ENCODE results near the gene SERPINA9.

SERPINA9 gene

GRCh38 chr14:94449930-94450329, 26.1 kb downstream of the SERPINA9 start:
- TF ChIP-seq YY1 (IDR thresholded peaks at IDR 0.05; ENCODE audit: low read depth) (no peak), TEAD4 (IDR thresholded peaks at IDR 0.05) (no peak), TCF12 (IDR thresholded peaks at IDR 0.05; ENCODE audit: low read depth) (no peak), EP300 (IDR thresholded peaks at IDR 0.05; ENCODE audit: borderline replicate concordance) (no peak), FOXM1 (IDR thresholded peaks at IDR 0.05; ENCODE audit: borderline replicate concordance, low read depth) (no peak), CEBPB (IDR thresholded peaks at IDR 0.05) (no peak), NFIC (IDR thresholded peaks at IDR 0.05) (no peak), ZBTB7A (IDR thresholded peaks at IDR 0.05; ENCODE audit: low read depth) (no peak), RAD21 (IDR thresholded peaks at IDR 0.05; ENCODE audit: low read depth) (no peak), CREB1 (IDR thresholded peaks at IDR 0.05; ENCODE audit: low read depth) (no peak), REST (IDR thresholded peaks at IDR 0.05; ENCODE audit: low read depth) (no peak), EGR1 (IDR thresholded peaks at IDR 0.05) (no peak), TAF1 (IDR thresholded peaks at IDR 0.05; ENCODE audit: low read depth) (no peak)
- TF ChIP-seq, protein P1, sequence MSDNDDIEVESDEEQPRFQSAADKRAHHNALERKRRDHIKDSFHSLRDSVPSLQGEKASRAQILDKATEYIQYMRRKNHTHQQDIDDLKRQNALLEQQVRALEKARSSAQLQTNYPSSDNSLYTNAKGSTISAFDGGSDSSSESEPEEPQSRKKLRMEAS (IDR thresholded peaks at IDR 0.05): no peak
- TF ChIP-seq, protein P2, sequence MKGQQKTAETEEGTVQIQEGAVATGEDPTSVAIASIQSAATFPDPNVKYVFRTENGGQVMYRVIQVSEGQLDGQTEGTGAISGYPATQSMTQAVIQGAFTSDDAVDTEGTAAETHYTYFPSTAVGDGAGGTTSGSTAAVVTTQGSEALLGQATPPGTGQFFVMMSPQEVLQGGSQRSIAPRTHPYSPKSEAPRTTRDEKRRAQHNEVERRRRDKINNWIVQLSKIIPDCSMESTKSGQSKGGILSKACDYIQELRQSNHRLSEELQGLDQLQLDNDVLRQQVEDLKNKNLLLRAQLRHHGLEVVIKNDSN (IDR thresholded peaks at IDR 0.05): no peak

DNA sequence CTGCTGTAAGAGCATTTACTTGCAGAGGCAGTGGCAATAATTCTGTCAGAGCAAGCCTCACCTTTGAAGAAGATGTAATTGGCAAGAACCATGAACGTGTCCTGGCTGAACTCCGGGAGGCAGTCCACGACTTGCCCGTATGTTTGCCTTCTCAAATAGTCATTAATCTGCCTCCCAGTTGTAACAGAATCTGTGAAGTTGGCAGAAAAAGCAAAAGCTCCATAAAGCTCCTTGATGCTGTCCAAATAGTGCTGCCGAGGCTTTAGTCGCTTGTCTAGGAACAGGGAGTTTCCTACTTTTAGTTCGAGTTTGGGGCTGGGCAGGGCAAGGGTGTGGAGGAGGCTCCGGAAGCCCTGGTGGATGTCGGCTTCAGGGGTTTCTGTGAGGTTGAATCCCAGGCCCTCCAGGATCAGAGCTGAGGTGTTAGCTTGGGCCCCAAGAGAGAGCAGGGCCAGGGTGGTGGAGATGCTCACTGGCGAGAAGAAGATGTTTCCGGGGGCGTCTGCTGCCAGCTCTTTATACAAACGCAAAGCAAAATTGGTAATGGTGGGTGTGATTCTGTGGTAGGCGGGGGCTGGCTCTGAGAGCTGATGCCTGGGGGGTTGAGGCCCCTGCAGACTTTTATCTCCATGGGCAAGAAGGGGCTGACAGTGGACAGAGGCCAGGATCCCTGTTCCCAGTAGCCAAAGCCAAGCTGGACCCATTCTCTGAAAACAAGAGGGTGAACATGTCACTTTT, 27.8 kb downstream of the SERPINA9 start:
- no peak for TF ChIP-seq TCF12 (IDR thresholded peaks at IDR 0.05; ENCODE audit: low read depth)
- no peak for TF ChIP-seq RAD21 (IDR thresholded peaks at IDR 0.05; ENCODE audit: low read depth)
- TF ChIP-seq EP300 (IDR thresholded peaks at IDR 0.05; ENCODE audit: borderline replicate concordance): no peak
- no peak for TF ChIP-seq YY1 (IDR thresholded peaks at IDR 0.05; ENCODE audit: low read depth)
- TF ChIP-seq CREB1 (IDR thresholded peaks at IDR 0.05; ENCODE audit: low read depth): no peak
- TF ChIP-seq FOXM1 (IDR thresholded peaks at IDR 0.05; ENCODE audit: borderline replicate concordance, low read depth): no peak
- TF ChIP-seq NFIC (IDR thresholded peaks at IDR 0.05): no peak
- no peak for TF ChIP-seq CEBPB (IDR thresholded peaks at IDR 0.05)
- TF ChIP-seq TEAD4 (IDR thresholded peaks at IDR 0.05): no peak
- no peak for TF ChIP-seq ZBTB7A (IDR thresholded peaks at IDR 0.05; ENCODE audit: low read depth)
- TF ChIP-seq EGR1 (IDR thresholded peaks at IDR 0.05): no peak
- TF ChIP-seq REST (IDR thresholded peaks at IDR 0.05; ENCODE audit: low read depth): no peak
- TF ChIP-seq TAF1 (IDR thresholded peaks at IDR 0.05; ENCODE audit: low read depth): no peak
- TF ChIP-seq, protein P2 (IDR thresholded peaks at IDR 0.05): no peak
- TF ChIP-seq, protein P1 (IDR thresholded peaks at IDR 0.05): no peak

GRCh38 chr14:94447206-94447605, 28.8 kb downstream of the SERPINA9 start:
- TF ChIP-seq YY1 (IDR thresholded peaks at IDR 0.05; ENCODE audit: low read depth) (no peak), TAF1 (IDR thresholded peaks at IDR 0.05; ENCODE audit: low read depth) (no peak), REST (IDR thresholded peaks at IDR 0.05; ENCODE audit: low read depth) (no peak), TEAD4 (IDR thresholded peaks at IDR 0.05) (no peak), EGR1 (IDR thresholded peaks at IDR 0.05) (no peak), RAD21 (IDR thresholded peaks at IDR 0.05; ENCODE audit: low read depth) (no peak), CEBPB (IDR thresholded peaks at IDR 0.05) (no peak), NFIC (IDR thresholded peaks at IDR 0.05) (no peak), EP300 (IDR thresholded peaks at IDR 0.05; ENCODE audit: borderline replicate concordance) (no peak), TCF12 (IDR thresholded peaks at IDR 0.05; ENCODE audit: low read depth) (no peak)
- TF ChIP-seq, protein P1 (IDR thresholded peaks at IDR 0.05): no peak

DNA sequence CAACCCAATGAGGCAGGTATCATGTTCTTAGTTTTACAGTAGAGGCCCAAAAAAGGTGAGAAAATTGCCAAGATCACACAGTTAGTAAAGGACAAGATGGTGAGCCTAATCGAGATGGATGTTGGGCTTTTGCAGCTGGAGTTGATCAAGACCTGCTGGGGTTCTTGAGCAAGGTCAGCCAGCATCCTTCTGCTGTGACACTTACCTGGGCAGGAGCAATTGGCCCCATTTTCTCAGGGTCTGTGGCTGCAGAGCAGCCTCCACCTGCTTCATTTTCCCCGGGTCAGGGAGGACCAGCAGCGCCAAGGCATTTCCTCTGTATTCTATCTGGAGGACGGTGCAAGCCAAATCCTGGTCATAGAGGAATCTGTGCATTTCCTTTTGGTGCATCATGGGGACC, 29.9 kb downstream of the SERPINA9 start:
- TF ChIP-seq ZBTB7A (IDR thresholded peaks at IDR 0.05; ENCODE audit: low read depth) (no peak), RAD21 (IDR thresholded peaks at IDR 0.05; ENCODE audit: low read depth) (no peak), TCF12 (IDR thresholded peaks at IDR 0.05; ENCODE audit: low read depth) (no peak), REST (IDR thresholded peaks at IDR 0.05; ENCODE audit: low read depth) (no peak), CREB1 (IDR thresholded peaks at IDR 0.05; ENCODE audit: low read depth) (no peak), CEBPB (IDR thresholded peaks at IDR 0.05) (no peak)
- TF ChIP-seq, protein P1 (IDR thresholded peaks at IDR 0.05): no peak

Measured in Ishikawa (cell line).